Activated CD4-positive, alpha-beta T cell treated with anti-CD3 and anti-CD28 coated beads, Interleukin-2, Interleukin-6, amounts not matched to agents 100 ng/mL and 50 ng/mL, durations not matched to agents 16 hours and 8 hours (primary cell): ENCODE results near the gene EHMT2.
A peak's percentile ranks its signal among the peaks of the same experiment; 100 is the strongest.

Source experiments
- DNase-seq: peaks from one replicate; pipeline ENCODE4 v3.0.0-alpha.2; 2020

The EHMT2 gene

DNA sequence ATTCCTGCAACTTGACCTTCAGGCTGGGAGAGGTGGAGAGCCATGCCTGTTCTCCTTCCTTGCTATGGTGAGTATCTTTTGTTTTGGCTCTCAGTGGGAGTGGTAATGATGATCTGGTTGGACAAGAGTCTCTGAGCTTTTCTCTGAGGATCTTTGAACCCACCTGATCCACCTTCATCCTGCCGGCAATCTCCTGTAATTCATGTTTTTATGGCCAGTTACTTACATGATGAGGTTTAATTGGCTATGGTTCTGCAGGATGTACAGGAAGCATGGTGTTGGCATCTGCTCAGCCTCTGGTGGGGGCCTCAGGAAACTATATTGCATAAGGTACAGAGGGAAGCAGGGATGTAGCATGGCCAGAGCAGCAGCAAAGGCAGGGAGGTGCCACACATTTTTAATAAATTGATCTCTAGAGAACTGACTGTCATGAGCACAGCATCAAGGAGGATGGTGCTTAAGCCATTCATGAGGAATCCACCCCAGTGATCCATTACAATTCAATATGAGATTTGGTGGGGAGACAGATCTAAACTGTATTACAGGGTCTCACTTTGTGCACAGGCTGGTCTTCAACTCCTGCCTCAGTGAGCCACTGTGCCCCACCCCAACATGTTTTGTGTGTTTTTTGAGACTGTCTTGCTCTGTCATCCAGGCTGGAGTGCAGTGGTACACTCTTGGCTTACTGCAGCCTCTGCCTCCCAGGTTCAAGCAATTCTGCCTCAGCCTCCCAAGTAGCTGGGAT lies 60.0 kb downstream of the EHMT2 start:
- no peak for DNase-seq

- DNase-seq = no peak
Measured at GRCh38 chr6:31836474-31837368, 60.8 kb downstream of the EHMT2 start.

GRCh38 chr6:31836047-31836473 lies 61.4 kb downstream of the EHMT2 start:
- DNase-seq = no peak

GRCh38 chr6:31834367-31835250 lies 62.9 kb downstream of the EHMT2 start:
- peak; percentile 90 for DNase-seq

DNA sequence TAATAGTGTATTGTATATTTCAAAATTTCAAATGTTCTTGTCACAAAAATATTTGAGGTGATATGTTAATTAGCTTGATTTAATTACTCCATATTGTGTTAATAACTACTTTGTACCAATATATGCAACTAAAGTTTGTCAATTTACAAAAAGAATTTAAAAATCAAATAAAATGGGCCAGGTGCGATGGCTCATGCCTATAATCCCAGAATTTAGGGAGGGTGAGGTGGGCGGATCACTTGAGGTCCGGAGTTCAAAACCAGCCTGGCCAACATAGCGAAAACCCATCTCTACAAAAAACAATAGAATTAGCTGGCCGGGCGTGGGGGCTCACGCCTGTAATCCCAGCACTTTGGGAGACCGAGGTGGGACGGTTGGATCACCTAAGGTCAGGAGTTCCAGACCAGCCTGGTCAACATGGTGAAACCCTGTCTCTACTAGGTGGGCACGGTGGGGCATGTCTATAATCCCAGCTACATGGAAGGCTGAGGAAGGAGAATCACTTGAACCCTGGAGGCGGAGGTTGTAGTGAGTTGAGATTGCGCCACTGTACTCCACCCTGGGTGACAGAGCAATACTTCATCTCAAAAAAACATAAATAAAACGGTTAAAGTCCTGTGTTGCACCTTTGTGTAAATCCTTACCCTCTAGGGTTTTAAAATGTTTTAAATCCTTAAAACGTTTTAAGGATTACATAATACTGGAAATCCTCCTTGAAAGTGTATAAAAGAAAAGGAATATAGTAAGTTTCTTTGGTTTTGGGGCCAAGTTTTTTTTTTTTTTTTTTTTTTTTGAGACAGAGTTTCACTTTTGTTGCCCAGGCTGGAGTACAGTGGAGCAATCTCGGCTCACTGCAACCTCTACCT lies 65.9 kb downstream of the EHMT2 start:
- no peak for DNase-seq

DNA sequence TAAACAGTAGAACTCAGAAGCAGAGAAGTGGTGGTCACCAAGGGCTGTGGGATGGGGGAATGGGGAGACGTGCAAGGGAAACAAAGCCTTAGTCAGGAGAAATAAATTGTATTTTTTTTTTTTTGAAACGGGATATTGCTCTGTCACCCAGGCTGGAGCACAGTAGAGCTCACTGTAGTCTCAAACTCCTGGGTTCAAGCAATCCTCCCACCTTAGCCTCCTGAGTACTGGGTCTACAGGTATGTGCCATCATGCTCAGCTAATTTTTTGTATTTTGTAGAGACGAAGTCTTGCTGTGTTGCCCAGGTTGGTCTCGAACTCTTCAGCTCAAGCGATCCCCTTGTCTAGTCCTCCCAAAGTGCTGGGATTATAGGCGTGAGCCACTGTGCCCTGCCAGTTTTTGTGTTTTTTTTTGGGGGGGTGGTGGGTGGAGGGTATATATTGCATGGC lies 66.6 kb downstream of the EHMT2 start:
- no peak for DNase-seq
